T-helper 17 cell (primary cell): ENCODE data around the gene ZPR1. TPM values are rescaled to one million over a fixed set of nuclear protein-coding genes. Genes with fewer than 3 reads are reported as not detected.
"Not testable (repeated sequence)": the region's sequence is repeated elsewhere in the genome, so short reads cannot be mapped to it uniquely, and the experiment has no call there.

Experiments used
- ATAC-seq: fragments of 150-1000 bp; cut with Tn5 transposase; 2 replicates; pipeline ENCODE4 v1.10.0; 2021; ENCODE audit warnings: mild to moderate bottlenecking, moderate library complexity
- DNase-seq, 3 donors: peaks; one replicate each; pipeline versions ENCODE4 v3.0.0 to v3.0.0-alpha.2; 2020 to 2021
- H3K9me3 ChIP-seq: one replicate; pipeline ENCODE4 v1.7.0; 2013; ENCODE audit warnings: low read length, mild to moderate bottlenecking; ENCODE audit not compliant: control insufficient read depth, poor library complexity, severe bottlenecking
- H3K27ac Mint-ChIP-seq: one replicate; pipeline ENCODE4 v1.8.0; 2022; ENCODE audit warnings: mild to moderate bottlenecking, moderate library complexity, mixed read lengths
- H3K27me3 Mint-ChIP-seq: one replicate; pipeline ENCODE4 v1.8.0; 2022; ENCODE audit warnings: mixed read lengths
- H3K36me3 Mint-ChIP-seq: one replicate; pipeline ENCODE4 v1.8.0; 2022; ENCODE audit warnings: low read depth, mixed read lengths
- H3K4me1 Mint-ChIP-seq: one replicate; pipeline ENCODE4 v1.8.0; 2022; ENCODE audit warnings: mild to moderate bottlenecking, mixed read lengths
- H3K4me3 Mint-ChIP-seq: one replicate; pipeline ENCODE4 v1.8.0; 2022; ENCODE audit warnings: mild to moderate bottlenecking, moderate library complexity, mixed read lengths
- total RNA-seq, 4 donors: library from RNA in 2 of 4; stranded (reverse) in 2 of 4; gene quantifications; one replicate each; pipeline ENCODE4 v1.2.3 and lab custom pipeline; 2022 to 2026

Gene ZPR1
- total RNA-seq, 2 donors from 2014 or later = 87.1 to 107 TPM

DNA sequence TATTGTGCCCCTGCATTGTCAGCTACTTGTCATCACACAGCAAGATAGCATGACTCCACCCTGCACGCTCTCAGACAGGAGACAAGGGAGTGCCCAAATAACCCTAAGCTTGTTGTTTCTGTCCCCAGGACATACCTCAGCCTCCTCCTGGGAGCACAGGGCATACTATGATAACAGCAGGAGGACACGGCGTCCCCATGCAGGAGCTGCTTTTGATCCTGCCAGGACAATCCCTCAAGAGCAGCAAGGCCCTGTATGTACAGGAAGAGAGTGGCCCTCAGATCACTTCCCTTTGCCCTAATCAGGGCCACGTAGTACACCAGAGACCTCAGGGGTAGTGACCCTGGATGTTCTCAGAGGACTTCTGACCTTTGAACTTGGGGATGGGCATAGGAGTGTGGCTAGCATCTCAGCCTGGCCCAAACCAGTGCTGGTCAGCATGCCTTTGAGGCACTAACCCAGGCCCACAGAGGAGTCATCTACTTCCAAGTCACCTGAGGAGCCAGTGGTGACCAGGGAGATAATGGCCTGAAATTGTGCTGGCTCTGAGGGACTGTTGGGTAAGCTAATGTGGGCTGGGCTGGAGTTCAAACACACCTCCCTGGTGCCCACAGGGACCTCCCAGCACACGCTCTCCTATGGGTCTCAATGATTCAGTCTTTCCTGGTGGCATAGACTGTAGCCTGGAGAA, 26.1 kb upstream of the ZPR1 start:
- ATAC-seq = no peak
- no peaks in the 10 kb centered on the region for H3K4me1 Mint-ChIP-seq
- H3K27me3 Mint-ChIP-seq = no peaks in the 10 kb centered on the region
- no peaks in the 10 kb centered on the region for H3K36me3 Mint-ChIP-seq
- H3K4me3 Mint-ChIP-seq = no peak overlapping the region
- H3K9me3 ChIP-seq = no peaks in the 10 kb centered on the region
- DNase-seq = no peak
- no peak overlapping the region for H3K27ac Mint-ChIP-seq

DNA sequence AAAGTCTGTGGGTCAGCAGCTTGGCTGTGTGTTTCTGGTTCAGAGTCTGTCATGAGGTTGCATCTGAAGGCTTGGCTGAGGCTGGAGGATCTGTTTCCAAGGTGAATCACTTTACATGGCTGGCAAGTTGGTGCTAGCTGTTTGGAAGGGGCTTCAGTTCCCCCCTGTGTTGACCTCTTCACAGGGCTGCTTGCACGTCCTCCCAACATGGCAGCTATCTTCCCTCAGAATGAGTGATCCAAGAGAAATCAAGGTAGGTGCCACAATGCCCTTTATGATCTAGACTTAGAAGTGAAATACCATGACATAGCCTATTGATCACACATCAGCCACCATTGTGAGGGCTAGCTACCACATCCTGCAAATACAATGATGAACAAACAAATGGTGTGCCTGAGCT, 25.3 kb upstream of the ZPR1 start:
- no peaks in the 10 kb centered on the region for H3K9me3 ChIP-seq
- Mint-ChIP-seq H3K4me3 (no peak overlapping the region), H3K27ac (no peak overlapping the region), H3K36me3 (no peaks in the 10 kb centered on the region), H3K4me1 (no peaks in the 10 kb centered on the region), H3K27me3 (peaks cover 2% of the 10 kb centered on the region)
- ATAC-seq = no peak
- DNase-seq = no peak

DNA sequence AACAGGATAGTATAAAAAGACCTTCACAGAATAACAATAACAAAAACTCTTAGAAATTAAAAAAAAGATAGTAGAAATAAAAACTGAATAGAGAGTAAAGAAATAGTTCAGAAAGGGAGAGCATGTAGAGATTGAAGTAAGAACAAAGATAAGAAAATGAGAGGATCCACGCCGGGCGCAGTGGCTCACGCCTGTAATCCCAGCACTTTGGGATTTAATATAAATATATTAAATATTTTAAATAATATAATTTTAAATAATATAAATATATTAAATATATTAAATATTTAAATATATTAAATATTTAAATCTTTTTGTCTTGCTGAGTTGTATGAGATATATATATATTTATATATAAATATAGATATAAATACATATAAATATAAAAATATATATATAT, 24.3 kb upstream of the ZPR1 start:
- no peaks in the 10 kb centered on the region for H3K4me1 Mint-ChIP-seq
- H3K9me3 ChIP-seq = no peaks in the 10 kb centered on the region
- no peak overlapping the region for H3K27ac Mint-ChIP-seq
- ATAC-seq = no peak
- H3K27me3 Mint-ChIP-seq = peaks cover 13% of the 10 kb centered on the region
- no peaks in the 10 kb centered on the region for H3K36me3 Mint-ChIP-seq
- no peak overlapping the region for H3K4me3 Mint-ChIP-seq
- no peak for DNase-seq

DNA sequence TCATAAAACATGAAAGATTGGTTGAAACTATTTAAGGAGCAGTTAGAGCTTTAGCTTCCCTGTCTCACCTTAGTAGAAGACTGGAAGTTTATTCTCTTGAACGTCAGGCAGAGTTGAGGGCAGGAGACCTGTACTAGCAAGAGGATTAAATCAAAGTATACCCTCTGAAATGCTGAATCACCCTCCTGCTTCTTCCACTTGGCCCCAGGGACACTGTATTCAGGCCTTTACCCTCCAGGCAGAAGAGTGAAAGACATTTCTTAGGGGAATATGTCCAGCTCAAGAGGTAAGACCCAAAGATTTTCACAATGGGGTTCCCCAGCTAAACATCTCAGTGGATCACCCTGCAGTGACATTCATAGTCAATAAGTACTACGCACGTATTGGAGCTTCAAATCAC, 23.4 kb upstream of the ZPR1 start:
- H3K27ac Mint-ChIP-seq = no peak overlapping the region
- no peaks in the 10 kb centered on the region for H3K4me1 Mint-ChIP-seq
- no peaks in the 10 kb centered on the region for H3K9me3 ChIP-seq
- DNase-seq (no peak), ATAC-seq (no peak)
- H3K27me3 Mint-ChIP-seq = peaks cover 14% of the 10 kb centered on the region
- H3K36me3 Mint-ChIP-seq = peaks cover 2% of the 10 kb centered on the region
- no peak overlapping the region for H3K4me3 Mint-ChIP-seq

DNA sequence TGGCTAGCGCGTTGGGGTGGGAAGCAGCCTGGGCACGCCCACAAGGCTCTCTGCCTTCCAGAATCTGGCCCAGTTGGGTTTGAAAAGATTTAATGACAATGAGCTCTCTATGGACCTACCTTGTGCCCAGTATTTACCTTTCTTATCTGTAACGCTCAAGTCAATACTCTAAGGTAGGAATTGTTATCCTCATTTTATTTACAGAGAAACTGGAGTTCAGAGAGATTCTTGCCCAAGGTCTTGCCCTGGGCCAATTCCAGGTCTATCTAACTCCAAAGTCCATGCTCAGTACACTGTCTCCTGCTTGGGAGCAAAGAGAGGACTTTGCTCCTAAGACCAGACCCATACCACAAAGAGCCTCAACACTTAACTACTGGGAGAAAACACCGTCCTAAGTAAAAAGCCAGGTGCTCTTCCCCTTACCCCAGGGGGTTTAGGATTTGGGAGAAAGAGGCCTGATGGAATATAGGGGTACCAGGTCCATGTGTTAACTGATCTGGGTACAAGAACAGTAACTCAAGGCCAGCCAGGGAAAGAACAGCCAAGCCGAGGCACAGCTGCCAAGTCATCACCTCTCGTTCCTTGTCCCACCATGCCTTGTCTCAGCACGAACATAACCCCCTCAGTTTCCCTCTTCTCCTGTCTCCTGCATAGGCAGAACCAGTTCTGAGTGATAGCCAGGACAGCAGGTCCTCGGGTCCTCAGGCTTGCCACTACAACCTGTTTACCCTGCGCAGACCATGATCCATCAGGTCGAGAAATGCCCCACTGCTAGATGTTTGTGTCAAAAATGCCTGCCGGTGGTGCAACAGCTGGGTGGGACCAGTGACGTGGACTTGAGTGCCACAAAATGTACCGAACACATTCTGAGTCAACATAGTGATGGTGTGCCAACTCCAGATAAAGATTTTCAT, 20.7 kb upstream of the ZPR1 start:
- Mint-ChIP-seq H3K4me3 (no peak overlapping the region), H3K4me1 (no peaks in the 10 kb centered on the region), H3K27me3 (peaks cover 18% of the 10 kb centered on the region), H3K36me3 (peaks cover 2% of the 10 kb centered on the region), H3K27ac (no peak overlapping the region)
- no peak for ATAC-seq
- DNase-seq = no peak
- no peaks in the 10 kb centered on the region for H3K9me3 ChIP-seq

DNA sequence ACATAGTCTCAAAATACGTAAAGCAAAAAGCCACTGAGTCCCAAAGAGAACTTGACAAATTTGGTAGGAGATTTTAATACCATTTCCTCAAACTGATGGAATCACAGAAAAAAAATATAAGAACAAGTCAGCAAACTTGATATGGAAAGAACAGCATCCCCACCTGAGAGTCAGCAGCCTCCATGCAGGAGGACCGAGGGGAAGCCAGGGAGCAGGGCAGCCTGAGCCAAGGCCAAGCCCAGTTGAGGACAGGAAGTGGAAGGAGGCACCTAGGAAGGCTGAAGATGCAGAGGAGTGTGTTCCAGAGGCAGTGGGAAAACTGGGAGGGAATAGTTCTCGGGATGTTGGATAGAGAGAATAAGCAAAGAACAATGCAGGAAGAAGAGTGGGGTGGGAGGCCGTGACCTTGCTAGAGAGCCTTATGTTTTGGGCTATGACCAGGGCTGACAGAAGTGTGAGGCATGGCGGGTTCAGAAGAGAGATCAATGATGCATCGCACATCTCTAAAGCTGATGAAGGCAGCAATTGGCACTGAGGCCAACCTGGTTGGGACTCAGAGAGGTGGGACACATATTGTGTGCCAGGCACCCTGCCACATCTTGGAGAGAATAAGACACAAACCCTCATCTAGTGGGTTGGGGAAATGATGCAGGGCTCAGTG, 19.9 kb upstream of the ZPR1 start:
- H3K36me3 Mint-ChIP-seq = peaks cover 2% of the 10 kb centered on the region
- H3K4me1 Mint-ChIP-seq = no peaks in the 10 kb centered on the region
- peaks cover 25% of the 10 kb centered on the region for H3K27me3 Mint-ChIP-seq
- ATAC-seq (no peak), DNase-seq (no peak)
- no peaks in the 10 kb centered on the region for H3K9me3 ChIP-seq
- no peak overlapping the region for H3K27ac Mint-ChIP-seq
- no peak overlapping the region for H3K4me3 Mint-ChIP-seq

DNA sequence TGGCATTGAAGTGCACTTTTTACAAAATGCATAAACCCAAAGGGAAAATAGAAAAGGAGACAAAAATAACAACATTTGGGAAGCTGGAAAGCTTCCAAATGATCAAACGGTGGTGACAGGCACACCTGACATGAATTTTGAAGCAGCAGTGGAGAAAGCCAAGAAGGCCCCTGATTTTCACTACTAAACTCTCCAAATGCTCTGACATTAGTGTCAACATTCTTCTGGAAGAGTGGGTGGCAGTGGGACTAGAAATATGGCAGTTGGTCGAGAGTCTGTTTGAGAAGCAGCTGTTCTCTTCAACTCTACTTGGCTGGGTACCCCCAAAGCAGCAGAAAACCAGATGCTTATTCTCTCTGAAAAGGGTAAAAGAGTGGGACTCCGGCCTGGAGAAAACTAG, 16.2 kb upstream of the ZPR1 start:
- H3K4me1 Mint-ChIP-seq = no peaks in the 10 kb centered on the region
- H3K36me3 Mint-ChIP-seq = peaks cover 2% of the 10 kb centered on the region
- ATAC-seq (no peak), DNase-seq (no peak)
- H3K27ac Mint-ChIP-seq = no peak overlapping the region
- no peak overlapping the region for H3K4me3 Mint-ChIP-seq
- H3K9me3 ChIP-seq = no peaks in the 10 kb centered on the region
- peaks cover 39% of the 10 kb centered on the region for H3K27me3 Mint-ChIP-seq

DNA sequence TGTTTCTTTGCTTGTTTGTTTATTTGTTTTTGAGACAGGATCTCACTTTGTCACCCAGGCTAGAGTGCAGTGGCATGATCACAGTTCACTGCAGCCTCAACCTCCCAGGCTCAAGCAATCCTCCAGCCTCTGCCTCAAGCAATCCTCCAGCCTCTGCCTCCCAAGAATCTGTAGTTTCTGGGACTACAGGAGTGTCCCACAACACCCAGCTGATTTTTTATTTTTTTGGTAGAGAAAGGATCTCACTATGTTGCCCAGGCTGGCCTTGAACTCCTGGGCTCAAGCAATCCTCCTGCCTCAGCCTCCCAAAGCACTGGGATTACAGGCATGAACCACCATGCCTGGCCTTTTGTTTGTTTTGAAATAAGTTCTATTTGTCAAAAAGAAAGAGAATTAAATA, 13.8 kb upstream of the ZPR1 start:
- not testable (repeated sequence) for H3K4me1 Mint-ChIP-seq, H3K27ac Mint-ChIP-seq, H3K4me3 Mint-ChIP-seq, H3K9me3 ChIP-seq, DNase-seq, H3K36me3 Mint-ChIP-seq, ATAC-seq
- H3K27me3 Mint-ChIP-seq = peaks cover 34% of the 10 kb centered on the region

DNA sequence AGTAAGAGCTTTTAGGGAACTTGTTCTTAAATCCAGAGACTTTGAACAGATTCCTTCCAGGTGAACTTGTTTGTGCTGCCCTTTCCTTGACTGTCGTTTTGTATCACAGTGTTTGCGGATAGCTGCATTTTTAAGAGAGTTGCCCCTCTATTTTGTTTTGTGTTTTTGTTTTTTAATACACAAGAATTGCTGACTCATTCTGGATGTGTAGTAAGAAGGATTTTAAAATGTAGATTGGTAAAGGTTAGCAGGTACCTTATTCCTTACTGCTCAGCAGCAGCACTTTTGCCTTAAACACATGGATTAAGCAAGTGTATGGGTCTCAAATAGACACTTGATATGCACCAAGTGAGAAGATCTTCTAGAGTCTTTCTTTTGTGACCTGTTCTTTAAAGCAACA, 12.8 kb upstream of the ZPR1 start:
- Mint-ChIP-seq H3K27ac (no peak overlapping the region), H3K36me3 (no peaks in the 10 kb centered on the region), H3K27me3 (peaks cover 34% of the 10 kb centered on the region), H3K4me3 (no peak overlapping the region), H3K4me1 (no peaks in the 10 kb centered on the region)
- DNase-seq (no peak), ATAC-seq (no peak)
- H3K9me3 ChIP-seq = no peaks in the 10 kb centered on the region

DNA sequence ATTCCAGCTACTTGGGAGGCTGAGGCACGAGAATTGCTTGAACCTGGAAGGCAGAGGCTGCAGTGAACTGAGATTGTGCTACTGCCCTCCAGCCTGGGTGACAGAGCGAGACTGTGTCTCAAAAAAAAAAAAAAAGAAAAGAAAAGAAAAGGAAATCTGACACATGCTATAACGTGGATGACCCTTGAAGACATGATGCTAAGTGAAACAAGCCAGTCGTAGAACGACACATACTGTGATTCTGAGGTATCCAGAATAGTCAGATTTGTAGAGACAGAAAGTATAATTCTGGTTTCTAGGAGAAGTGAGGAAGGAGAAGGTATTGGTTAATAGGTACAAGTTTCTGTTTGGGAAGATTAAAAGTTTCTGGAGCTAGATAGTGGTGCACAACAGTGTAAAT, 10.5 kb upstream of the ZPR1 start:
- H3K27me3 Mint-ChIP-seq = peaks cover 29% of the 10 kb centered on the region
- H3K4me1 Mint-ChIP-seq = peaks cover 2% of the 10 kb centered on the region
- ATAC-seq = no peak
- DNase-seq = no peak
- no peaks in the 10 kb centered on the region for H3K36me3 Mint-ChIP-seq
- H3K9me3 ChIP-seq = no peaks in the 10 kb centered on the region
- no peak overlapping the region for H3K4me3 Mint-ChIP-seq
- no peak overlapping the region for H3K27ac Mint-ChIP-seq

DNA sequence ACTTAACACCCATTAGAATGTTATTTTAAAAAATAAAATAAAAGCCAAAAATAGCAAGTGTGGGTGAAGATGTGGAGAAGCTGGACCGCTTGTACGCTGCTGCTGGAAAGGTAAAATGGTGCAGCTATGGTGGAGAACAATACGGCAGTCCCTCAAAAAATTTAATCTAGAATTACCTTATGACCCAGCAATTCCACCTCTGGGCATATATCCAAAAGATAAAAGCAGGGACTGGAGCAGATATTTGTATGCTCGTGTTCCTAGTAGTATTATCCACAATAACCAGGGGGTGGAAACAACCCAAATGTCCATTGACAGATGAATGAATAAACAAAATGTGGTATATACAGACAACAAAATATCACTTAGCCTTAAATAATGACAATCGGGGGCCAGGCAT, 10.0 kb upstream of the ZPR1 start:
- Mint-ChIP-seq H3K36me3 (no peaks in the 10 kb centered on the region), H3K4me1 (peaks cover 5% of the 10 kb centered on the region), H3K4me3 (no peak overlapping the region), H3K27ac (no peak overlapping the region), H3K27me3 (peaks cover 24% of the 10 kb centered on the region)
- no peaks in the 10 kb centered on the region for H3K9me3 ChIP-seq
- no peak for ATAC-seq
- no peak for DNase-seq

DNA sequence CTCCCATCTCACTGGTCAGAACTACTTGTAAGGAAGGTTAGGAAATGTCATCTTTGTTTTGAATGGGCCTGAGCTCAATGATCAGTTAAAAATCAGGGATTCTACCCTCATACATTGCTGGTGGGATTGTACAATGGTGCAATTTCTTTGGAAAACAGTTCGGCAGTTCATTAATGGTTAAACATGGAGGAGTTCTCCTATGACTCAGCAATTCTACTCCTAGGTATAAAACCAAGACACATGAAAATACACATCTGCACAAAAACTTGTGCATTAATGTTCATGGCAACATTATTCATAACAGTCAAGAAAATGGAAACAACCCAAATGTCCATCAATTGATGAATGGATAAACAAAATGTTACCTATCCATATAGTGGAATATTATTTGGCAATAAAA, 8.7 kb upstream of the ZPR1 start:
- Mint-ChIP-seq H3K27ac (no peak overlapping the region), H3K4me3 (no peak overlapping the region), H3K27me3 (peaks cover 20% of the 10 kb centered on the region), H3K4me1 (peaks cover 5% of the 10 kb centered on the region), H3K36me3 (no peaks in the 10 kb centered on the region)
- H3K9me3 ChIP-seq = no peaks in the 10 kb centered on the region
- DNase-seq (no peak), ATAC-seq (no peak)

DNA sequence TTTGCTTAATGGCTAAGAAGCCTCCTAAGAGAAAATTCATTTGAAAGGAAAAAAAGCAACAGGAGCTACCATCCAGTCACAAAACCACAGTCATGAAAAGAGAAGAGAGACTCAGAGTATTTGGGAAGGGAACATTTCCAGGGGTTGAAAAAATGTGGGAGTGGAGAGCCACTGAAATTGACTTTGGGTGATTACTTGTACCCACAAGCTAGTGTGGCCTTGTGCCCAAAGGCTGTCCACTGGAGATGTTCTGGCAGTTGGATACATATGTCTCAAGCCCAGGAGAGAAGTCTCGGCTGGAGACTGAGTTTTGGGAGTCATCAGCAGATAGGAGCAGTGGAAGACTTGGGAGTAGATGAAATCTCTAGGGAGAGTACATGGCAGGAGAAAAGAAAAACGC, 7.0 kb upstream of the ZPR1 start:
- no peaks in the 10 kb centered on the region for H3K9me3 ChIP-seq
- Mint-ChIP-seq H3K4me1 (peaks cover 13% of the 10 kb centered on the region), H3K36me3 (no peaks in the 10 kb centered on the region), H3K27me3 (peaks cover 17% of the 10 kb centered on the region), H3K27ac (no peak overlapping the region), H3K4me3 (no peak overlapping the region)
- DNase-seq = no peak
- no peak for ATAC-seq
